ENCODE results near the gene IFTAP.
"Not testable (repeated sequence)": the region's sequence is repeated elsewhere in the genome, so short reads cannot be mapped to it uniquely, and the experiment has no call there.

Gene IFTAP

GRCh38 chr11:36594316-36594989, at the start of gene IFTAP:
TSS of gene IFTAP (plus strand) at chr11:36594502. CDS start at chr11:36610104, 15,602 bp downstream.
- H3K9me3 Mint-ChIP-seq, result no peaks in the 10 kb centered on the region
- H3K27ac Mint-ChIP-seq, result no peak within 1 kb of the TSS
- DNase-seq (ENCODE audit: low spot score in 2 of 2), result no peak
- H3K4me1 Mint-ChIP-seq, result peaks cover 10% of the 10 kb centered on the region
- peak; percentile 60 for ATAC-seq
- peak within 1 kb of the TSS; percentile 71 for H3K4me3 Mint-ChIP-seq
- H3K36me3 Mint-ChIP-seq, result no peaks in the 10 kb centered on the region

GRCh38 chr11:36550385-36551115, 43.8 kb upstream of the IFTAP start:
- Mint-ChIP-seq H3K4me1 (peaks cover 19% of the 10 kb centered on the region), H3K36me3 (no peaks in the 10 kb centered on the region), H3K27ac (peak overlapping the region; percentile 29), H3K4me3 (no peak overlapping the region), H3K9me3 (no peaks in the 10 kb centered on the region)
- ATAC-seq (no peak), DNase-seq (ENCODE audit: low spot score in 2 of 2) (no peak)

- not testable (repeated sequence) for H3K4me3 Mint-ChIP-seq; DNase-seq (ENCODE audit: low spot score in 2 of 2); ATAC-seq; H3K9me3 Mint-ChIP-seq; H3K36me3 Mint-ChIP-seq; H3K27ac Mint-ChIP-seq
- H3K4me1 Mint-ChIP-seq, result peaks cover 26% of the 10 kb centered on the region
Observed at GRCh38 chr11:36557390-36557789, 36.9 kb upstream of the IFTAP start.

GRCh38 chr11:36557991-36558390, 36.3 kb upstream of the IFTAP start:
- Mint-ChIP-seq H3K9me3 (no peaks in the 10 kb centered on the region), H3K36me3 (no peaks in the 10 kb centered on the region), H3K4me3 (no peak overlapping the region), H3K27ac (peak overlapping the region; percentile 5), H3K4me1 (peaks cover 26% of the 10 kb centered on the region)
- ATAC-seq, result no peak
- no peak for DNase-seq (ENCODE audit: low spot score in 2 of 2)

GRCh38 chr11:36558571-36559413, 35.5 kb upstream of the IFTAP start:
- peaks cover 26% of the 10 kb centered on the region for H3K4me1 Mint-ChIP-seq
- H3K9me3 Mint-ChIP-seq, result no peaks in the 10 kb centered on the region
- H3K36me3 Mint-ChIP-seq, result no peaks in the 10 kb centered on the region
- H3K27ac Mint-ChIP-seq, result peak overlapping the region; percentile 5
- DNase-seq (ENCODE audit: low spot score in 2 of 2) (no peak), ATAC-seq (peak; percentile 76)
- peak overlapping the region; percentile 37 for H3K4me3 Mint-ChIP-seq

GRCh38 chr11:36564376-36565030, 29.8 kb upstream of the IFTAP start:
- Mint-ChIP-seq H3K9me3 (no peaks in the 10 kb centered on the region), H3K27ac (no peak overlapping the region), H3K36me3 (no peaks in the 10 kb centered on the region), H3K4me1 (peaks cover 19% of the 10 kb centered on the region), H3K4me3 (peak overlapping the region; percentile 56)
- ATAC-seq, result peak; percentile 61
- DNase-seq (ENCODE audit: low spot score in 2 of 2), result peak; percentile 5 to 59

GRCh38 chr11:36565031-36565610, 29.2 kb upstream of the IFTAP start:
- H3K9me3 Mint-ChIP-seq, result no peaks in the 10 kb centered on the region
- DNase-seq (ENCODE audit: low spot score in 2 of 2) (no peak), ATAC-seq (no peak)
- peak overlapping the region; percentile 56 for H3K4me3 Mint-ChIP-seq
- H3K27ac Mint-ChIP-seq, result no peak overlapping the region
- peaks cover 13% of the 10 kb centered on the region for H3K4me1 Mint-ChIP-seq
- no peaks in the 10 kb centered on the region for H3K36me3 Mint-ChIP-seq

- H3K27ac Mint-ChIP-seq, result no peak overlapping the region
- peaks cover 11% of the 10 kb centered on the region for H3K4me1 Mint-ChIP-seq
- ATAC-seq (peak; percentile 13), DNase-seq (ENCODE audit: low spot score in 2 of 2) (no peak)
- no peaks in the 10 kb centered on the region for H3K9me3 Mint-ChIP-seq
- no peaks in the 10 kb centered on the region for H3K36me3 Mint-ChIP-seq
- no peak overlapping the region for H3K4me3 Mint-ChIP-seq
Observed at GRCh38 chr11:36566407-36567053, 27.8 kb upstream of the IFTAP start.

- no peaks in the 10 kb centered on the region for H3K9me3 Mint-ChIP-seq
- H3K27ac Mint-ChIP-seq, result no peak within 1 kb of the TSS
- no peaks in the 10 kb centered on the region for H3K36me3 Mint-ChIP-seq
- peaks cover 11% of the 10 kb centered on the region for H3K4me1 Mint-ChIP-seq
- no peak for ATAC-seq
- DNase-seq (ENCODE audit: low spot score in 2 of 2), result no peak
- H3K4me3 Mint-ChIP-seq, result no peak within 1 kb of the TSS
Observed at GRCh38 chr11:36567694-36568093, 26.6 kb upstream of the IFTAP start, which contains the start of gene RAG1. TSS of gene RAG1 (plus strand) at chr11:36568007. CDS start at chr11:36573305, 5,298 bp downstream.

- Mint-ChIP-seq H3K27ac (no peak overlapping the region), H3K4me3 (no peak overlapping the region), H3K4me1 (peaks cover 9% of the 10 kb centered on the region), H3K36me3 (no peaks in the 10 kb centered on the region), H3K9me3 (no peaks in the 10 kb centered on the region)
- ATAC-seq (no peak), DNase-seq (ENCODE audit: low spot score in 2 of 2) (no peak)
Observed at GRCh38 chr11:36569095-36569494, 25.2 kb upstream of the IFTAP start.

GRCh38 chr11:36574486-36574885, 19.8 kb upstream of the IFTAP start:
- no peak for ATAC-seq
- DNase-seq (ENCODE audit: low spot score in 2 of 2), result no peak
- Mint-ChIP-seq H3K4me3 (no peak overlapping the region), H3K9me3 (no peaks in the 10 kb centered on the region), H3K4me1 (no peaks in the 10 kb centered on the region), H3K36me3 (no peaks in the 10 kb centered on the region), H3K27ac (no peak overlapping the region)

GRCh38 chr11:36577373-36577772, 16.9 kb upstream of the IFTAP start:
- no peak for ATAC-seq

GRCh38 chr11:36577859-36578258, 16.4 kb upstream of the IFTAP start:
- H3K4me3 Mint-ChIP-seq, result no peak overlapping the region
- H3K4me1 Mint-ChIP-seq, result no peaks in the 10 kb centered on the region
- no peak for DNase-seq (ENCODE audit: low spot score in 2 of 2)
- H3K9me3 Mint-ChIP-seq, result no peaks in the 10 kb centered on the region
- no peaks in the 10 kb centered on the region for H3K36me3 Mint-ChIP-seq
- no peak for ATAC-seq
- no peak overlapping the region for H3K27ac Mint-ChIP-seq

More at GRCh38 chr11:36577373-36577772, 16.9 kb upstream of the IFTAP start:
- Mint-ChIP-seq H3K4me1 (no peaks in the 10 kb centered on the region), H3K36me3 (no peaks in the 10 kb centered on the region), H3K4me3 (no peak overlapping the region), H3K9me3 (no peaks in the 10 kb centered on the region), H3K27ac (no peak overlapping the region)
- no peak for DNase-seq (ENCODE audit: low spot score in 2 of 2)

- Mint-ChIP-seq H3K4me3 (no peak overlapping the region), H3K27ac (no peak overlapping the region), H3K4me1 (no peaks in the 10 kb centered on the region), H3K9me3 (no peaks in the 10 kb centered on the region), H3K36me3 (no peaks in the 10 kb centered on the region)
- ATAC-seq (no peak), DNase-seq (ENCODE audit: low spot score in 2 of 2) (no peak)
Observed at GRCh38 chr11:36578458-36578857, 15.8 kb upstream of the IFTAP start.
